Measurements from ENCODE around the gene CELF4.

- TF ChIP-seq CTCF (IDR thresholded peaks at IDR 0.05; ENCODE audit: low read depth, low read length, poor library complexity, severe bottlenecking) (no peak), EZH2phosphoT487 (IDR thresholded peaks at IDR 0.05; ENCODE audit: borderline replicate concordance, low read length) (no peak)
These were observed 129.6 kb downstream of the CELF4 start for GRCh38 chr18:37435996-37436395.
